ENCODE data around the gene SQSTM1.

- TF ChIP-seq EZH2phosphoT487 (IDR thresholded peaks at IDR 0.05; ENCODE audit: borderline replicate concordance, low read length): no peak
- TF ChIP-seq CTCF (conservative IDR thresholded peaks at IDR 0.05; ENCODE audit: low read depth, low read length): no peak
Observed at GRCh38 chr5:179816401-179816795, 4.3 kb upstream of the SQSTM1 start.

Data from PC-3 (cell line).